Prostate gland (tissue), 2 donors: Measurements from ENCODE around the gene TMEM179B. TPM values are rescaled to one million over a fixed set of nuclear protein-coding genes. Genes with fewer than 3 reads are reported as not detected.

ENCODE experiments used
- DNase-seq: peaks from one replicate; pipeline ENCODE4 v3.0.0-alpha.2; 2019; ENCODE audit warnings: low spot score
- H3K27ac ChIP-seq, 2 donors: fragments of 200-600 bp; sonication (generic); 2 replicates each; pipeline ENCODE4 v1.5.1; 2017 to 2019
- H3K27me3 ChIP-seq: fragments of 200-600 bp; sonication (generic); replicated peaks from 2 replicates; pipeline ENCODE4 v1.5.1; 2019; ENCODE audit not compliant: insufficient read depth
- H3K36me3 ChIP-seq, 2 donors: fragments of 200-600 bp; sonication (generic); 1 replicate in 1 of 2; 2 replicates in 1 of 2; pipeline versions ENCODE4 v1.5.1 to v1.8.1; 2017 to 2019
- H3K4me1 ChIP-seq: fragments of 200-600 bp; sonication (generic); replicated peaks from 2 replicates; pipeline ENCODE4 v1.5.1; 2019
- H3K4me3 ChIP-seq, 2 donors: fragments of 200-600 bp; sonication (generic); 2 replicates each; pipeline ENCODE4 v1.5.1; 2017 to 2019
- H3K9me3 ChIP-seq: fragments of 200-600 bp; sonication (generic); 2 replicates; pipeline ENCODE4 v1.5.1; 2017
- CTCF ChIP-seq, 4 experiments: fragments of 200-600 bp in 2 of 4; fragments of 450-650 bp in 2 of 4; sonication (generic) in 2 of 4; IDR thresholded peaks; 1 replicate in 3 of 4; 2 replicates in 1 of 4; pipeline ENCODE4 v1.5.1; 2016 to 2019; ENCODE audit warnings: antibody characterized with exemption in 4 of 4, mild to moderate bottlenecking in 2 of 4, moderate library complexity in 2 of 4
- POLR2A ChIP-seq: fragments of 450-650 bp; IDR thresholded peaks from one replicate; pipeline ENCODE4 v1.6.1; 2016; ENCODE audit warnings: antibody characterized with exemption, mild to moderate bottlenecking
- POLR2AphosphoS5 ChIP-seq: sonication (generic); formaldehyde crosslinking; IDR thresholded peaks from one replicate; pipeline ENCODE4 v1.6.1; 2017; ENCODE audit warnings: antibody characterized with exemption
- WGBS: methylation state at CpG from one replicate; pipeline ENCODE4 v1.1.5; 2018; 5-methylcytosine and 5-hydroxymethylcytosine counted together
- intact Hi-C: fragments of 100-400 bp; cut with DNase I; formaldehyde crosslinking; loops from one replicate; pipeline ENCODE4 v1.14.2; 2022
- total RNA-seq, 2 donors: library from RNA; depleted of rRNA; stranded (reverse); fragments of >200 nt; gene quantifications; one replicate each; pipeline ENCODE4 v1.1.0, GENCODE V29; 2016

The TMEM179B gene
- total RNA-seq, 2 donors from 2014 or later: 139 to 200 TPM

- Histone ChIP-seq H3K9me3 (no peaks in the 10 kb centered on the region), H3K27ac (no peak overlapping the region), H3K4me1 (peaks cover 5% of the 10 kb centered on the region), H3K27me3 (no peaks in the 10 kb centered on the region), H3K36me3 (peaks cover 14 to 50% of the 10 kb centered on the region in 2 donors), H3K4me3 (no peak overlapping the region)
- DNase-seq: no peak
- TF ChIP-seq POLR2A: no peak
- no peak for TF ChIP-seq POLR2AphosphoS5
- TF ChIP-seq CTCF (IDR thresholded peaks at IDR 0.05): no peak
- intact Hi-C loops: no loop called here
- 90% methylated on average over 4 of the region's 4 CpGs for WGBS
Measured at GRCh38 chr11:62801071-62801470, 13.9 kb downstream of the TMEM179B start.

GRCh38 chr11:62804310-62805075 is 17.3 kb downstream of the TMEM179B start:
- TF ChIP-seq POLR2A (no peak), POLR2AphosphoS5 (no peak), CTCF (IDR thresholded peaks at IDR 0.05) (no peak)
- H3K27me3 ChIP-seq: no peaks in the 10 kb centered on the region
- peaks cover 5% of the 10 kb centered on the region for H3K4me1 ChIP-seq
- intact Hi-C loops: no loop called here
- no peak for DNase-seq
- WGBS: 2% methylated on average over 14 of the region's 14 CpGs
- peak overlapping the region; percentile 77 to 84 for H3K27ac ChIP-seq
- H3K4me3 ChIP-seq: peak overlapping the region; percentile 83 to 88
- peaks cover 5 to 22% of the 10 kb centered on the region in 2 donors for H3K36me3 ChIP-seq
- no peaks in the 10 kb centered on the region for H3K9me3 ChIP-seq

GRCh38 chr11:62805076-62805892 is 18.1 kb downstream of the TMEM179B start, which contains the start of gene NXF1:
TSS of gene NXF1 (minus strand) at chr11:62805440. CDS start at chr11:62805356, 84 bp downstream.
- 0% methylated on average over 18 of the region's 77 CpGs for WGBS
- TF ChIP-seq POLR2A (peak; percentile 100), POLR2AphosphoS5 (peak; percentile 100), CTCF (IDR thresholded peaks at IDR 0.05) (peak in 3 of 4 experiments; percentile 9 to 42 (median 37))
- no peaks in the 10 kb centered on the region for H3K27me3 ChIP-seq
- peak; percentile 95 for DNase-seq
- peak within 1 kb of the TSS; percentile 77 to 84 for H3K27ac ChIP-seq
- H3K36me3 ChIP-seq: peaks cover 5 to 14% of the 10 kb centered on the region in 2 donors
- peaks cover 5% of the 10 kb centered on the region for H3K4me1 ChIP-seq
- intact Hi-C loops: no loop called here
- peak within 1 kb of the TSS; percentile 83 to 88 for H3K4me3 ChIP-seq
- no peaks in the 10 kb centered on the region for H3K9me3 ChIP-seq

GRCh38 chr11:62805961-62806441 is 18.8 kb downstream of the TMEM179B start:
- Histone ChIP-seq H3K27me3 (no peaks in the 10 kb centered on the region), H3K27ac (peak overlapping the region; percentile 77 to 84), H3K9me3 (no peaks in the 10 kb centered on the region), H3K4me3 (peak overlapping the region; percentile 83 to 88), H3K36me3 (peaks cover 3 to 8% of the 10 kb centered on the region in 2 donors), H3K4me1 (peaks cover 5% of the 10 kb centered on the region)
- 26% methylated on average over 12 of the region's 12 CpGs for WGBS
- intact Hi-C loops: no loop called here
- TF ChIP-seq CTCF (IDR thresholded peaks at IDR 0.05): no peak
- no peak for TF ChIP-seq POLR2AphosphoS5
- no peak for TF ChIP-seq POLR2A
- DNase-seq: no peak
